ENCODE results near the gene CERS5.

CERS5 gene

GRCh38 chr12:50123203-50123602 lies 44.0 kb downstream of the CERS5 start:
- DNase-seq, result no peak

- DNase-seq, result no peak
Measured at GRCh38 chr12:50121641-50122040, 45.5 kb downstream of the CERS5 start.

GRCh38 chr12:50120953-50121352 lies 46.2 kb downstream of the CERS5 start:
- no peak for DNase-seq

- DNase-seq, result no peak
Measured at GRCh38 chr12:50120521-50120920, 46.6 kb downstream of the CERS5 start.

DNA sequence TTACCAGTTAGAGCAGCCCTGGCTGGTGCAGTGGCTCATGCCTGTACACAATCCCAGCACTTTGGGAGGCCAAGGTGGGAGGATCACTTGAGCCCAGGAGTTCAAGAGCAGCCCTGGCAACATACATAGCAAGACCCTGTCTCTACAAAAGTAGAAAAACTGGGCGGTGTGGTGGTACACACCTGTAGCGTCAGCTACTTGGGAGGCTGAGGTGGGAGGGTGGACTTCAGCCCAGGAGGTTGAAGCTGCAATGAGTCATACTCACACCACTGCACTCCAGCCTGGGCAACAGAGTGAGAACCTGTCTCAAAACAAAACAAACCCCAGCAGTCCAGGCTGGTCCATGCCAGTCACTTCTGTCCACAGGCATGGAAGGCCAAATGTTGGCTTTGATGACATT lies 47.8 kb downstream of the CERS5 start:
- DNase-seq, result no peak

GRCh38 chr12:50117057-50117622 lies 50.0 kb downstream of the CERS5 start:
- peak; percentile 66 for DNase-seq

GRCh38 chr12:50112456-50113218 lies 54.5 kb downstream of the CERS5 start:
- peak; percentile 51 for DNase-seq

DNA sequence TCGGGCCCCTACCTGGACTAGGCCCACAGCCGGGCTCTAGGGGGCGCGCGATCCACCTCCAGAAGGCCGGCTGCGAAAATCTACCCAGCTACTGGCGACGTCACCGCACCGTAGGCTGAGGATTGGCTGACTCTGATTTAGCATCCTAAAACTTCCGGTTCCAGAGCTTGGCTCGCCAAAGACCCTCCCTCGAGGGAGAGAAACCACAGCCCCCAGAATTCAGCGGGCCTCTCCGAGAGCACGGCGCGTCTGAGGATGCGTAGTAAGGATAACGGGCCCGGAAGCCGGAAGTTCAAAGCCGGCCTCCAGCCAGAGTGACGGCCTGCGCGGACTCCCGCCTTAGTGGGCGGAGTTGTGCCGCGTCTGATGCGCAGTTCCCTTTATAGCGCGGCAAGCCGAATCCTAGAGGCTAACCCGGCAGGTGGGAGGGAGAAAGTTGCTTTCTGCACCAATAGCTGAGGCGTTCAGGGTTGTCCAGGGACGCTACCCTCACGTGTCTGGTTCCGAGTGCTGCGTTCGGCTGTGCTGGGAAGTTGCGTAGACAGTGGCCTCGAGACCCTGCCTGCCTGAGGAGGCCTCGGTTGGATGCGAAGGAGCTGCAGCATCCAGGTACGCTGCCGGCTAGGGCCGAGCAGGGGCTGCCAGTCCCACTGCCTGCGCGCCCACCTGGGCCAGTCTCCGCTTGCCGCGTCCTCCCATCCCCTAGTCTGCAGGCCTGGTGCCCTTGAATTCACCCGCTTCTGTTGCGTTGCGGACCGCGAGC lies 55.3 kb downstream of the CERS5 start, which contains the start of gene COX14:
Gene COX14, plus strand, starts transcription at position 544 of the 763 bp plus-strand sequence. CDS start 7,808 bp downstream, outside the sequence.
- peak; percentile 100 for DNase-seq

DNA sequence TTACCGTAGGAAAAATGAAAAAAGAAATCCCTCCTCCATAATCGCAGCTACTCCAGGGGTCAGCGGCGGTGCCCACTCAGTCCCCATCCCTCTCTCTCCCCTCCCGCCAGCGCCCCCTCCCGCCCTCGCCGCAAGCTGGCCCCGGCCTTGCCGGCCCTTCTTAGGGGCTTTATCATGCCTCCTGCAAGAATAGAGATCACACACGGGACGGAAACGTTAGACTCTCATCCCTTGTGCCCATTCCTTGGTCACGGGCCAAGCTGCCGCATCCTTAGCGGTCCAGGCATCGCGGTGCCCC lies 55.8 kb downstream of the CERS5 start:
- no peak for DNase-seq

DNA sequence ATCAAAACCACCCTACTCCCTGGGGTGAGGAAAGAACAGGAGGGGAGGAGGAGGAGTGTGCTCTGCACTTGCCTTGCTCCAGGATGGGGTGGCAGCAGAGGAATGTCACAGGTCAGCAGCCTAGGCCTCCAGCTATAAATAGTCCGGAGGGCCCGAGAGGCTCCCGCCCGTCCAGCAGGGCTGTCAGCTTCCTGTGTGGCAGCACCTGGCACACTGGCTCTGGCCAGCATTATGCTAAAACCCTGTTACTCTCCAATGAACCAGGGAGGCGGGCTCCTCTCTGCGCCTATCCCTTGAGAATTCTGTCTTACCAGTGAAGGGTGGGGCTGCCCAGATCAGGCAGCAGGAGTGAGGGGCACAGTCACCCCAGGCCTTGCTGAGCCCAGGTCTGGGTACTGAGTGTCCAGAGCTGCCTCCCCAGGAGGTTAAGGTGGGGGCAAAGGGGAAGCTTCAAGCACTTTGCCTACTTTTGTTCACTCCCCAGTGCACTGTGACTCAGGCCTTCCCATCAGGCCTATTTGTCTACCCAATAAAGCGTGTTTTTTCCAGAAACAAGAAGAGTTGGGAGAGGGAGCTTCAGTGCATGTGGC lies 56.3 kb downstream of the CERS5 start:
- DNase-seq, result no peak

- no peak for DNase-seq
Measured at GRCh38 chr12:50110127-50110761, 56.9 kb downstream of the CERS5 start.

DNA sequence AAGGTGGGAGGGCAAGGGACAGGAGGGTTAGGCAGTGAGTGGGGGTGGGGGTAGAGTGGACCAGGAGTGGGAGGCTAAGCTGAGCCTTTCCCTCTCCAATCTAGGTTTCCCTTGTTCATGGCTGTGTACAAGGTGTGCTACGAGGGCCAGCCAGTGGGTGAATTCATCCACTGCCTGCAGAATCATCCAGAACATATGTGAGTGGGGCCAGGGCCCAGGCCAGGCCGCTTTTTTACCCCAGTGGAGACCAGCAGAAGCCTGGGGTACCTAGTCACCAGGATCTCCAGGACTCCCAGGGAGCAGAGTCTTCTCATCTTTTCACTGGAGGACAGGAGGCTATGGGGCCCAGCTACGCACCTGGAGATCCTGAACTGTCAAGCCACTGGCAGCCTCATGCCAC lies 57.9 kb downstream of the CERS5 start:
- no peak for DNase-seq

DNA sequence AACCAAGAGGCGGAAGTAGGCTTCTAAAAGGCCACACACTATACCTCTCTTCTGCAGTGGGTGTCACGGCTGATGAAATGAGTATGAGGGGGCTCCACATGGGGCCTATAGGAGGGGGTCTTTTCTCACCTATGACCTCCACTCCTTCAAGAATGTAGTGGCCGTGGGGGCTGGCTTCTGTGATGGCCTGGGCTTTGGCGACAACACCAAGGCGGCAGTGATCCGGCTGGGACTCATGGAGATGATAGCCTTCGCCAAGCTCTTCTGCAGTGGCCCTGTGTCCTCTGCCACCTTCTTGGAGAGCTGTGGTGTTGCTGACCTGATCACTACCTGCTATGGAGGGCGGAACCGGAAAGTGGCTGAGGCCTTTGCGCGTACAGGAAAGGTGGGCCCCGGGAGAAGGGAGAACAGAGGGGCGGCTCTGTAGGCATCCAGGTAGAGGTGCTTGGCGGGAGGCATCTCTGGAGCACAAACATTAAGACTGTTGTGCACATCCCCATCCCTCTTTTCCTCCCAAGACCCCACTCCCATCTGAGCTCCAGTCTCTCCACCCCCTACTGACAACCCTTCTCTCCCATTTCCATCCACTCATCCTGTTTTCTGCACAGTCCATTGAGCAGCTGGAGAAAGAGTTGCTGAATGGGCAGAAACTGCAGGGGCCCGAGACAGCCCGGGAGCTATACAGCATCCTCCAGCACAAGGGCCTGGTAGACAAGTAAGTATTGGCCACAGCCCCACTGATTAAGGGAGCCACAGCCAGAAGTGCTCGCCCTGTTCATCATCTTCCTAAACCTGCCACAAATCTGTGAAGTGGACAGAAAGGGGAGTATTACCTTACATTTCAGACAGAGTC lies 59.5 kb downstream of the CERS5 start:
- no peak for DNase-seq

DNA sequence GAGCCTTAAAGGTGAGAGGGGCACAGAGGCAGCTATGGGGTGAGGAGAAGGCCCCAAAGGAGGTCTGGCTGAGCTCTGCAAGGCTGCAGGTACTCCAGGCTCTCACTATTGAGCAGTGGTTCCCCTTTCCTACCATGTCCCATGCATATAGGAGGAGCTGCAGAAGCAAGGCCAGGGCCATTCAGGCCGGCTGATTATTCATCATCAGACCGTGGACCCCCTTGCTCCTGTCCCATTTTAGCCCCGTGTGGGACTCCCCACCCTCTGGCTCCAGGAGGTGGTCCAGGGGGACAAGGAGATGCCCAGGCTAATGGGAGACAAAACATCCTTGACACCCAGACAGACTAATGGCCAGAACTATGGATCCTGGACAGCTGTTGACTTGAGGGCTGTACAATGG lies 60.3 kb downstream of the CERS5 start:
- DNase-seq, result no peak

GRCh38 chr12:50105913-50106450 lies 61.2 kb downstream of the CERS5 start:
- no peak for DNase-seq

- DNase-seq, result no peak
Measured at GRCh38 chr12:50104417-50105366, 62.5 kb downstream of the CERS5 start.

DNA sequence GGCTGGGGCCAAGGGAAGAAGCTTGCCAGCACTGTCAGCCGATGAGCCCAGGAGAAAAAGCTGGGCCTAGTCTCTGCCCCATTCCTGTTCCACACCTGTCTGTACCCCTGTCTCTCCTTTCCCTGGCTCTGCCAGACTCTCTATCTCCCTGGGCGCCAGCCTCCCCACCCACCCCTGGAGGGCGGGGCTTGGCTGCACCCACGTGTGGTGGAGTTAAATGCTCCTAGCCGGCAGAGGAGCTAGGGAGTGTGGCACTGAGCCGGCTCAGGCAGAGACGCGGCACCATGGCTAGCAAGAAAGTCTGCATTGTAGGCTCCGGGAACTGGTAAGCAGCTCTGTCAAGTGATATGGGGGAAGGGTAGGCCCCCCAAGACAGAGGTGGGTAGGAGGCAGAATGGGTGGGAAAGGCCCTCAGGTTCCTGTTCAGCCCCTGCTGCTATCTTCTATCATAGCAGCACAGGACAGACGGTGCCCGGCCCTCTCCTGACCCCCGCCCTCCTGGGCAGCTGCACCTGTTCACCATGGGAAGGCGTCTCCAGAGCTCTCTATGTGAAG lies 63.3 kb downstream of the CERS5 start, which contains the start of gene GPD1:
Gene GPD1, plus strand, starts transcription at position 242 of the 555 bp plus-strand sequence. Its CDS starts 43 bp downstream, at position 285.
- peak; percentile 69 for DNase-seq

- DNase-seq, result no peak
Measured at GRCh38 chr12:50103351-50103750, 63.8 kb downstream of the CERS5 start.

DNA sequence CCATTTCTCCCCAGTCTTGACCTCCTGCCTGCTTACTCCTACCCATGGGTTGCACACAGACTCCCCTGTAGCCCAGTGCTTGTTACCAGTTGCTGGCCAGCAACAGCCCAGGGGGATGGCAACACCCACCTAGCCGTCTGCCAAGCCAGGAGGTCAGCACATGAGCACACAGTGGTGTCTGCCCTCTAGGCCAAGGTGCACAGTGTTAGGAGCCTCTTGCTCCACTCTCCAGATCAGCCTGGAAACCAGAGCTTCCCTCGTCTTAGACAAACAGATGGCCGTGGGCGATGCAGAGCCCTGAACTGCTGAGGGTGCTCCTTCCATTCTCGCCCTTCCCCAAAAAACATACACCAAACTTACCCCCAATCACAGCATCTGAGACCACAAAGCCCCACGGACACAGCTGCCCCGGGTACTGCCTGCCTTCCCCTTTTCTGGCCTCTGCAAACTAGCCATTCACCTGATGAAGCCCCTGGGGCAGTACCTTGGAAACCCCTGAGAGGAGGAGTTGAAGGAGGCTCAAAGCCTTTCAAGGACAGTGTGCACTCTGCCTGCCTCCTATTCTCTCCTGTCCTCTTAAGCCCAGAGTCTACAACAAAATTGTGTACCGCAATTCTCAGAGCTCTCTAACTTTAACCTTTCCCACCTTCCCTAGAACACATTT lies 64.4 kb downstream of the CERS5 start:
- no peak for DNase-seq

GRCh38 chr12:50102131-50102531 lies 65.0 kb downstream of the CERS5 start:
- DNase-seq, result no peak
